ENCODE measurements around the gene SLC36A1.

- TF ChIP-seq BHLHE40 (IDR thresholded peaks at IDR 0.05; ENCODE audit: borderline replicate concordance) (no peak), SUZ12 (IDR thresholded peaks at IDR 0.05) (no peak), SP1 (IDR thresholded peaks at IDR 0.05) (no peak), NFRKB (IDR thresholded peaks at IDR 0.05) (no peak), HDGF (IDR thresholded peaks at IDR 0.05; ENCODE audit: borderline replicate concordance) (no peak), PKNOX1 (IDR thresholded peaks at IDR 0.05) (no peak), L3MBTL2 (conservative IDR thresholded peaks at IDR 0.05) (no peak), TARDBP (IDR thresholded peaks at IDR 0.05) (no peak), ARNT (IDR thresholded peaks at IDR 0.05) (no peak)
These were observed 47.9 kb downstream of the SLC36A1 start for GRCh38 chr5:151495320-151495719.

Measured in HEK293T (cell line).